ENCODE data around the gene KRTAP5-2. TPM values are rescaled to one million over a fixed set of nuclear protein-coding genes. Genes with fewer than 3 reads are reported as not detected.

The KRTAP5-2 gene
- total and polyA plus RNA-seq, 2 of the 8 experiments (the other 6 are each of a cell fraction or from before 2014, with no cell fraction given) = not detected

- Histone ChIP-seq H2BK20ac (ENCODE audit: low read length) (no peak overlapping the region), H4K5ac (ENCODE audit: insufficient read length, low read depth, low read length) (no peak overlapping the region), H3K4me3 (ENCODE audit: extremely low read depth in 1 of 4, insufficient read depth in 2 of 4, low read depth in 3 of 4, low read length in 4 of 4) (no peak overlapping the region), H3K9me3 (ENCODE audit: insufficient read depth in 2 of 2, low read depth in 1 of 2, low read length in 1 of 2) (no peaks in the 10 kb centered on the region), H3K4me1 (replicated peaks in 1 of 4; ENCODE audit: control insufficient read depth in 3 of 4, insufficient read depth in 4 of 4, low read length in 3 of 4) (no peaks in the 10 kb centered on the region; a peak in 1 of 7 replicates), H2BK15ac (ENCODE audit: low read length) (no peak overlapping the region), H3K56ac (replicated peaks; ENCODE audit: insufficient read length, low read depth, low read length) (no peak overlapping the region), H3K4ac (replicated peaks; ENCODE audit: insufficient read length, low read depth, low read length) (no peak overlapping the region), H2AFZ (ENCODE audit: low read length) (no peak overlapping the region), H4K20me1 (replicated peaks in 1 of 2; ENCODE audit: control insufficient read depth in 1 of 2, insufficient read depth in 2 of 2, low read length in 2 of 2) (no peaks in the 10 kb centered on the region), H2BK120ac (replicated peaks; ENCODE audit: low read depth, low read length) (no peak overlapping the region), H3K23me2 (ENCODE audit: low read depth, low read length) (no peaks in the 10 kb centered on the region; the same call in 1 of the 2 replicates), H2AK5ac (ENCODE audit: low read depth, low read length) (no peak overlapping the region), H3K79me1 (ENCODE audit: low read depth, low read length) (no peaks in the 10 kb centered on the region), H3K36me3 (ENCODE audit: control insufficient read depth in 2 of 4, insufficient read depth in 4 of 4, low read length in 3 of 4) (no peaks in the 10 kb centered on the region), H3K9ac (replicated peaks in 1 of 4; ENCODE audit: extremely low read depth in 1 of 4, low read depth in 3 of 4, low read length in 3 of 4) (no peak overlapping the region), H3K4me2 (ENCODE audit: insufficient read depth in 1 of 2, low read depth in 2 of 2, low read length in 2 of 2) (no peak overlapping the region), H4K8ac (ENCODE audit: extremely low read depth, insufficient read depth, low read length) (no peak overlapping the region), H3K27me3 (replicated peaks in 1 of 4; ENCODE audit: control insufficient read depth in 3 of 4, extremely low read depth in 1 of 4, insufficient read depth in 3 of 4, low read length in 3 of 4) (no peaks in the 10 kb centered on the region; a peak in 1 of 7 replicates), H4K91ac (replicated peaks; ENCODE audit: insufficient read length, low read length) (no peak overlapping the region), H3K23ac (ENCODE audit: insufficient read length) (no peak overlapping the region), H3K79me2 (ENCODE audit: control insufficient read depth in 1 of 2, insufficient read depth in 2 of 2, low read length in 2 of 2) (no peaks in the 10 kb centered on the region), H2BK12ac (ENCODE audit: low read depth, low read length) (no peak overlapping the region), H3K27ac (ENCODE audit: low read depth, low read length) (no peak overlapping the region), H3K18ac (ENCODE audit: extremely low read depth, low read length) (no peak overlapping the region), H2BK5ac (ENCODE audit: low read depth, low read length) (no peak overlapping the region), H3K14ac (ENCODE audit: insufficient read length) (no peak overlapping the region)
- FAIRE-seq (no peak), DNase-seq (ENCODE audit: low read depth in 1 of 2, low spot score in 2 of 2) (no peak)
- ChIA-PET POLR2A (ENCODE audit: partially characterized antibody) (no interaction called here), CTCF (ENCODE audit: partially characterized antibody) (interaction anchor here (1.6 to 4.9 kb wide), 7 partner anchors 12 to 512 kb away, joined by 3 to 47 read pairs (median 18); partner anchors contain the start of gene KRTAP5-5)
- 77% methylated on average over 6 of the region's 8 CpGs; no CpG with 5 or more reads in 1 of the 2 experiments for WGBS, 2 experiments (ENCODE audit: extremely low coverage in 1 of 2, insufficient coverage in 1 of 2, insufficient read length in 1 of 2, insufficient replicate concordance in 2 of 2, low coverage in 1 of 2, low lambda C conversion rate in 2 of 2, missing lambda C conversion rate in 1 of 2)
- no peak for TF ChIP-seq SP1 (IDR thresholded peaks at IDR 0.05; ENCODE audit: low read depth, low read length)
- TF ChIP-seq ASH2L (IDR thresholded peaks at IDR 0.05; ENCODE audit: low read length) = no peak
- no peak for TF ChIP-seq SP2 (IDR thresholded peaks at IDR 0.05; ENCODE audit: low read length)
- no peak for TF ChIP-seq ATF2 (IDR thresholded peaks at IDR 0.05; ENCODE audit: low read length)
- TF ChIP-seq POLR2AphosphoS5 (IDR thresholded peaks at IDR 0.05; ENCODE audit: low read depth, low read length) = no peak
- TF ChIP-seq MAX (IDR thresholded peaks at IDR 0.05) = no peak
- no peak for TF ChIP-seq RAD21 (IDR thresholded peaks at IDR 0.05 in 1 of 2, conservative IDR thresholded peaks at IDR 0.05 in 1 of 2; ENCODE audit: low read depth in 2 of 2, low read length in 2 of 2)
- TF ChIP-seq BCL11A (IDR thresholded peaks at IDR 0.05; ENCODE audit: low read depth in 2 of 2, low read length in 2 of 2) = no peak
- TF ChIP-seq SRF (IDR thresholded peaks at IDR 0.05; ENCODE audit: low read depth, low read length) = no peak
- no peak for TF ChIP-seq CEBPB (IDR thresholded peaks at IDR 0.05; ENCODE audit: low read depth, low read length)
- no peak for TF ChIP-seq CREB1 (IDR thresholded peaks at IDR 0.05)
- no peak for TF ChIP-seq TAF7 (optimal IDR thresholded peaks at IDR 0.05; ENCODE audit: borderline replicate concordance, low read depth, low read length)
- no peak for TF ChIP-seq E2F6 (IDR thresholded peaks at IDR 0.05)
These were observed 40.2 kb upstream of the KRTAP5-2 start for GRCh38 chr11:1638344-1638743.

Measured in H1 (cell line).